Measurements from ENCODE around the gene SPHK1.

Gene SPHK1

GRCh38 chr17:76408037-76408849 is 23.8 kb downstream of the SPHK1 start:
- DNase-seq, result peak; percentile 82

GRCh38 chr17:76410328-76410965 is 26.0 kb downstream of the SPHK1 start:
- DNase-seq, result no peak

GRCh38 chr17:76411247-76411646 is 26.8 kb downstream of the SPHK1 start:
- no peak for DNase-seq

- no peak for DNase-seq
Observed at GRCh38 chr17:76414334-76415295, 30.2 kb downstream of the SPHK1 start.

- no peak for DNase-seq
Observed at GRCh38 chr17:76415786-76416185, 31.4 kb downstream of the SPHK1 start.

GRCh38 chr17:76416457-76416856 is 32.0 kb downstream of the SPHK1 start:
- no peak for DNase-seq

- DNase-seq, result no peak
Observed at GRCh38 chr17:76416899-76417298, 32.5 kb downstream of the SPHK1 start.

- DNase-seq, result no peak
Observed at GRCh38 chr17:76417499-76418143, 33.2 kb downstream of the SPHK1 start.

- DNase-seq, result no peak
Observed at GRCh38 chr17:76419576-76420260, 35.3 kb downstream of the SPHK1 start.

GRCh38 chr17:76420356-76421043 is 36.1 kb downstream of the SPHK1 start:
- DNase-seq, result no peak

GRCh38 chr17:76421044-76421407 is 36.6 kb downstream of the SPHK1 start:
- no peak for DNase-seq

- DNase-seq, result no peak
Observed at GRCh38 chr17:76422406-76422805, 38.0 kb downstream of the SPHK1 start.

GRCh38 chr17:76422860-76423259 is 38.5 kb downstream of the SPHK1 start:
- no peak for DNase-seq

GRCh38 chr17:76426853-76427252 is 42.4 kb downstream of the SPHK1 start:
- DNase-seq, result no peak

GRCh38 chr17:76427501-76428231 is 43.3 kb downstream of the SPHK1 start:
- DNase-seq, result no peak

GRCh38 chr17:76428511-76428910 is 44.1 kb downstream of the SPHK1 start:
- no peak for DNase-seq

GRCh38 chr17:76431509-76431908 is 47.1 kb downstream of the SPHK1 start:
- no peak for DNase-seq

GRCh38 chr17:76432004-76432403 is 47.6 kb downstream of the SPHK1 start:
- DNase-seq, result no peak

GRCh38 chr17:76432712-76433336 is 48.4 kb downstream of the SPHK1 start:
- DNase-seq, result no peak

GRCh38 chr17:76433693-76434092 is 49.3 kb downstream of the SPHK1 start:
- no peak for DNase-seq

All from activated CD8-positive, alpha-beta memory T cell treated with anti-CD3 and anti-CD28 coated beads, Interleukin-2, amount 50 U/mL, for 48 hours (primary cell).